ENCODE results near the gene CXXC4.

CXXC4 gene

GRCh38 chr4:104488151-104488550 lies 6.5 kb downstream of the CXXC4 start:
- no peak for DNase-seq

GRCh38 chr4:104486716-104487504 lies 7.8 kb downstream of the CXXC4 start:
- DNase-seq = no peak

- no peak for DNase-seq
Measured at GRCh38 chr4:104475652-104476051, 19.0 kb downstream of the CXXC4 start.

- no peak for DNase-seq
Measured at GRCh38 chr4:104472766-104473165, 21.9 kb downstream of the CXXC4 start.

- no peak for DNase-seq
Measured at GRCh38 chr4:104470770-104471169, 23.9 kb downstream of the CXXC4 start.

- no peak for DNase-seq
Measured at GRCh38 chr4:104469794-104470193, 24.9 kb downstream of the CXXC4 start.

- DNase-seq = no peak
Measured at GRCh38 chr4:104465619-104466018, 29.1 kb downstream of the CXXC4 start.

GRCh38 chr4:104465201-104465600 lies 29.5 kb downstream of the CXXC4 start:
- no peak for DNase-seq

- no peak for DNase-seq
Measured at GRCh38 chr4:104462641-104463040, 32.1 kb downstream of the CXXC4 start.

GRCh38 chr4:104457308-104457981 lies 37.2 kb downstream of the CXXC4 start:
- no peak for DNase-seq

GRCh38 chr4:104451573-104451972 lies 43.1 kb downstream of the CXXC4 start:
- peak in 1 of 2 donors; percentile 65 for DNase-seq

- DNase-seq = no peak
Measured at GRCh38 chr4:104449537-104449936, 45.2 kb downstream of the CXXC4 start.

GRCh38 chr4:104447294-104447693 lies 47.4 kb downstream of the CXXC4 start:
- no peak for DNase-seq

GRCh38 chr4:104446431-104447278 lies 48.0 kb downstream of the CXXC4 start:
- no peak for DNase-seq

GRCh38 chr4:104444685-104445084 lies 50.0 kb downstream of the CXXC4 start:
- no peak for DNase-seq

GRCh38 chr4:104436542-104436941 lies 58.2 kb downstream of the CXXC4 start:
- no peak for DNase-seq

- no peak for DNase-seq
Measured at GRCh38 chr4:104429150-104429741, 65.4 kb downstream of the CXXC4 start.

GRCh38 chr4:104425948-104426347 lies 68.7 kb downstream of the CXXC4 start:
- DNase-seq = no peak

- peak; percentile 31 to 48 for DNase-seq
Measured at GRCh38 chr4:104424989-104425388, 69.7 kb downstream of the CXXC4 start.

- peak in 1 of 2 donors; percentile 57 for DNase-seq
Measured at GRCh38 chr4:104424475-104424941, 70.2 kb downstream of the CXXC4 start.

GRCh38 chr4:104421566-104421965 lies 73.1 kb downstream of the CXXC4 start:
- DNase-seq = peak in 1 of 2 donors; percentile 3

GRCh38 chr4:104420766-104421165 lies 73.9 kb downstream of the CXXC4 start:
- DNase-seq = no peak
